SK-N-SH (cell line): ENCODE results near the gene GALNS. TPM values are rescaled to one million over a fixed set of nuclear protein-coding genes. Genes with fewer than 3 reads are reported as not detected.
A peak's percentile ranks its signal among the peaks of the same experiment; 100 is the strongest.

Experiments
- CTCF ChIA-PET: fragments of 300-600, 350-600 bp; formaldehyde crosslinking; extraction: SDS; loops from one replicate; lab custom pipeline; 2021; lab: Yijun Ruan, JAX
- POLR2A ChIA-PET: fragments of 350-600 bp; sonication (Branson Sonifier 250); formaldehyde crosslinking; extraction: SDS; loops from one replicate; lab custom pipeline; 2020; ENCODE audit warnings: antibody characterized with exemption, inconsistent platforms; lab: Yijun Ruan, JAX
- DNase-seq: peaks from one replicate; pipeline ENCODE4 v3.0.0; 2012
- H2AFZ ChIP-seq: fragments of 200-600 bp; sonication (generic); 2 replicates; pipeline ENCODE4 v1.8.1; 2016; ENCODE audit warnings: antibody characterized with exemption, mild to moderate bottlenecking, low read depth
- H3F3A ChIP-seq: fragments of 200-600 bp; sonication (generic); replicated peaks from 2 replicates; pipeline ENCODE3; 2016; ENCODE audit warnings: antibody characterized with exemption, mild to moderate bottlenecking; ENCODE audit not compliant: insufficient read depth
- H3K27ac ChIP-seq, 2 experiments: fragments of 200-500 bp in 1 of 2; fragments of 200-600 bp in 1 of 2; sonication (Bioruptor generic) in 1 of 2; sonication (generic), shearing (Covaris generic) in 1 of 2; 2 replicates each; pipeline versions ENCODE4 v1.5.1 to v1.6.1; 2014 to 2016; ENCODE audit warnings: low read depth in 2 of 2, inconsistent platforms in 1 of 2, low read length in 1 of 2, mild to moderate bottlenecking in 1 of 2, mixed read lengths in 1 of 2
- H3K27me3 ChIP-seq: fragments of 200-600 bp; sonication (generic), shearing (Covaris generic); 2 replicates; pipeline ENCODE4 v1.6.1; 2016; ENCODE audit warnings: mixed run types; ENCODE audit not compliant: insufficient read depth
- H3K36me3 ChIP-seq, 2 experiments: fragments of 200-500 bp in 1 of 2; fragments of 200-600 bp in 1 of 2; sonication (Bioruptor generic) in 1 of 2; sonication (generic) in 1 of 2; replicated peaks in 1 of 2; 2 replicates each; pipeline versions ENCODE3 to v1.5.1; 2014 to 2016; ENCODE audit warnings: low read length in 1 of 2, mild to moderate bottlenecking in 1 of 2; ENCODE audit not compliant: insufficient read depth in 2 of 2, control insufficient read depth in 1 of 2
- H3K4me1 ChIP-seq, 2 experiments: fragments of 200-500 bp in 1 of 2; fragments of 200-600 bp in 1 of 2; sonication (Bioruptor generic) in 1 of 2; sonication (generic), shearing (Covaris generic) in 1 of 2; 2 replicates each; pipeline versions ENCODE4 v1.5.1 to v1.6.1; 2014 to 2016; ENCODE audit warnings: low read depth in 1 of 2, low read length in 1 of 2, mixed run types in 1 of 2; ENCODE audit not compliant: insufficient read depth in 2 of 2, control insufficient read depth in 1 of 2
- H3K4me2 ChIP-seq: fragments of 200-600 bp; sonication (generic), shearing (Covaris generic); 2 replicates; pipeline ENCODE4 v1.6.1; 2017; ENCODE audit warnings: mixed run types
- H3K4me3 ChIP-seq, 2 experiments: fragments of 200-500 bp in 1 of 2; fragments of 200-600 bp in 1 of 2; sonication (Bioruptor generic) in 1 of 2; sonication (generic), shearing (Covaris generic) in 1 of 2; 2 replicates each; pipeline versions ENCODE4 v1.5.1 to v1.8.1; 2014 to 2016; ENCODE audit warnings: low read depth in 2 of 2, inconsistent platforms in 1 of 2, low read length in 1 of 2, mild to moderate bottlenecking in 1 of 2, mixed read lengths in 1 of 2, moderate library complexity in 1 of 2
- H3K79me2 ChIP-seq: fragments of 200-600 bp; sonication (generic); 2 replicates; pipeline ENCODE4 v1.8.1; 2017; ENCODE audit warnings: mild to moderate bottlenecking; ENCODE audit not compliant: insufficient read depth
- H3K9ac ChIP-seq: fragments of 200-600 bp; sonication (generic); 2 replicates; pipeline ENCODE4 v1.6.1; 2017; ENCODE audit warnings: mixed run types
- H3K9me2 ChIP-seq: fragments of 200-600 bp; sonication (generic); 2 replicates; pipeline ENCODE4 v1.6.1; 2017; ENCODE audit warnings: mixed run types
- H3K9me3 ChIP-seq: fragments of 200-600 bp; sonication (generic); 2 replicates; pipeline ENCODE4 v1.6.1; 2017; ENCODE audit warnings: mixed run types, mild to moderate bottlenecking, moderate library complexity
- H4K20me1 ChIP-seq: fragments of 200-600 bp; sonication (generic); 2 replicates; pipeline ENCODE4 v1.6.1; 2017; ENCODE audit warnings: mild to moderate bottlenecking, mixed run types; ENCODE audit not compliant: insufficient read depth
- CHD2 ChIP-seq: fragments of 150-350 bp; IDR thresholded peaks from 2 replicates; pipeline ENCODE4 v1.6.1; 2018; ENCODE audit warnings: low read length; ENCODE audit not compliant: partially characterized antibody
- EP300 ChIP-seq, 2 experiments: IDR thresholded peaks; 2 replicates each; pipeline versions ENCODE4 v1.4.0 to v1.6.1; 2012; ENCODE audit warnings: borderline replicate concordance in 1 of 2, low read depth in 1 of 2, low read length in 1 of 2
- MAX ChIP-seq: IDR thresholded peaks from 2 replicates; pipeline ENCODE4 v1.4.0; 2012; ENCODE audit warnings: low read depth
- SMC3 ChIP-seq: IDR thresholded peaks from 2 replicates; pipeline ENCODE4 v1.6.1; 2012; ENCODE audit warnings: low read depth, low read length, improper control_type of control experiment
- TAF1 ChIP-seq: IDR thresholded peaks from 2 replicates; pipeline ENCODE4 v1.6.1; 2012; ENCODE audit warnings: low read depth, mild to moderate bottlenecking, low read length, moderate library complexity, borderline replicate concordance
- TEAD4 ChIP-seq: IDR thresholded peaks from 2 replicates; pipeline ENCODE4 v1.4.0; 2012; ENCODE audit warnings: mild to moderate bottlenecking, borderline replicate concordance; ENCODE audit not compliant: insufficient read depth
- USF2 ChIP-seq: fragments of 150-350 bp; IDR thresholded peaks from 2 replicates; pipeline ENCODE4 v1.6.1; 2017; ENCODE audit warnings: antibody characterized with exemption, low read length, low read depth, borderline replicate concordance
- WGBS: methylation state at CpG from one replicate; pipeline ENCODE4 v1.1.6; 2017; ENCODE audit warnings: low lambda C conversion rate; 5-methylcytosine and 5-hydroxymethylcytosine counted together
- polyA plus RNA-seq, 3 experiments: library from polyadenylated mRNA; depleted of rRNA; stranded (reverse); fragments of >200 nt; gene quantifications; 2 replicates each; pipeline ENCODE4 v1.2.3, GENCODE V29; 2012
- TF ChIP-seq, protein P1 (sequence below): IDR thresholded peaks from 2 replicates; pipeline ENCODE4; 2012
- TF ChIP-seq, protein P2 (sequence below): IDR thresholded peaks from 2 replicates; pipeline ENCODE4 v1.4.0; 2012; ENCODE audit warnings: low read depth, borderline replicate concordance

The GALNS gene
- polyA plus RNA-seq, 1 of the 3 experiments (the other 2 are of a cell fraction): 16.5 TPM

DNA sequence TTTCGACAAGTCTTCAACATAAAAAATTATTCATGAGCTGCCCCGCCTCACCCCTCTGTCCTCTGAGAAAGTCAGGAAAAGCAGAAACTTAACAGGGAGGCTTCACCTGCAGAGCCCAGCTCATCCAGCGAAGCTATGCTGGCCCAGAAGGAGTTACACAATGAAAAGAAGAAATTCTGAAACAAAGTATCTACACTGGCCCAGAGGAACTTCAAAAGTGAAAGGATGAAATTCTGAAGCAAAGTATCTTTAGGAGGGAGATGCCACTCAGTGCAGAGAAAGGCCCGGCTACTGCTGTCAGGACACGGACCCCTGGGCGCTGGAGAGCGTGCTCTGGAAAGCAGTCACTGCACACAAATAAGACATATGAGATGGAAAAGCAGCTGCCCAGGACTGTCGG, 1.6 kb downstream of the GALNS start (continued):
- TF ChIP-seq, protein P1, sequence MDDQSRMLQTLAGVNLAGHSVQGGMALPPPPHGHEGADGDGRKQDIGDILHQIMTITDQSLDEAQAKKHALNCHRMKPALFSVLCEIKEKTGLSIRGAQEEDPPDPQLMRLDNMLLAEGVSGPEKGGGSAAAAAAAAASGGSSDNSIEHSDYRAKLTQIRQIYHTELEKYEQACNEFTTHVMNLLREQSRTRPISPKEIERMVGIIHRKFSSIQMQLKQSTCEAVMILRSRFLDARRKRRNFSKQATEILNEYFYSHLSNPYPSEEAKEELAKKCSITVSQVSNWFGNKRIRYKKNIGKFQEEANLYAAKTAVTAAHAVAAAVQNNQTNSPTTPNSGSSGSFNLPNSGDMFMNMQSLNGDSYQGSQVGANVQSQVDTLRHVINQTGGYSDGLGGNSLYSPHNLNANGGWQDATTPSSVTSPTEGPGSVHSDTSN: no peak
- TF ChIP-seq TEAD4 (no peak), CHD2 (no peak), EP300 (IDR thresholded peaks at IDR 0.05; ENCODE audit: borderline replicate concordance in 1 of 2, low read depth in 1 of 2, low read length in 1 of 2) (no peak), USF2 (no peak), TAF1 (no peak)

GRCh38 chr16:88854306-88855111, 2.2 kb downstream of the GALNS start:
- WGBS: 74% methylated on average over 10 of the region's 20 CpGs
- Histone ChIP-seq H3K4me3 (no peak overlapping the region), H4K20me1 (0 out of 2 replicates have a peak, but pooled peaks cover 11% of the 10 kb centered on the region), H3K4me2 (peak overlapping the region; percentile 95; the same call in 1 of the 2 replicates), H3K36me3 (peaks cover 0 to 14% of the 10 kb centered on the region in 2 experiments), H3F3A (peaks cover 12% of the 10 kb centered on the region), H3K27ac (no peak overlapping the region), H2AFZ (no peak overlapping the region), H3K9ac (no peak overlapping the region), H3K9me3 (no peaks in the 10 kb centered on the region), H3K79me2 (peaks cover 20% of the 10 kb centered on the region), H3K27me3 (no peaks in the 10 kb centered on the region), H3K9me2 (no peaks in the 10 kb centered on the region), H3K4me1 (peaks cover 5 to 15% of the 10 kb centered on the region in 2 experiments; a peak in 1 of 4 replicates)
- POLR2A ChIA-PET: no interaction called here
- TF ChIP-seq TEAD4: no peak
- TF ChIP-seq MAX: no peak
- TF ChIP-seq, protein P2, sequence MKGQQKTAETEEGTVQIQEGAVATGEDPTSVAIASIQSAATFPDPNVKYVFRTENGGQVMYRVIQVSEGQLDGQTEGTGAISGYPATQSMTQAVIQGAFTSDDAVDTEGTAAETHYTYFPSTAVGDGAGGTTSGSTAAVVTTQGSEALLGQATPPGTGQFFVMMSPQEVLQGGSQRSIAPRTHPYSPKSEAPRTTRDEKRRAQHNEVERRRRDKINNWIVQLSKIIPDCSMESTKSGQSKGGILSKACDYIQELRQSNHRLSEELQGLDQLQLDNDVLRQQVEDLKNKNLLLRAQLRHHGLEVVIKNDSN: no peak
- no peak for TF ChIP-seq SMC3
- CTCF ChIA-PET: interaction anchor here (1.4 kb wide), 1 partner anchor 12 kb away, joined by 3 read pairs; the partner anchor contains the start of gene PABPN1L
- no peak for DNase-seq
